GM12878 (cell line): ENCODE data around the gene MROH7.

Experiments
- ATF7 ChIP-seq: fragments of 450-650 bp; IDR thresholded peaks from 2 replicates; pipeline ENCODE4 v1.6.1; 2016; ENCODE audit warnings: low read depth, mild to moderate bottlenecking
- EZH2 ChIP-seq: IDR thresholded peaks from 2 replicates; pipeline ENCODE4 v1.6.1; 2012; ENCODE audit warnings: low read depth, mild to moderate bottlenecking, control low read depth, inconsistent platforms, low read length, borderline replicate concordance; ENCODE audit not compliant: control insufficient read depth
- HDAC6 ChIP-seq: fragments of 200-600 bp; sonication (generic); IDR thresholded peaks from one replicate; pipeline ENCODE4 v1.8.0; 2017; ENCODE audit warnings: antibody characterized with exemption; ENCODE audit not compliant: unreplicated experiment
- JUND ChIP-seq: IDR thresholded peaks from 2 replicates; pipeline ENCODE4 v1.6.1; 2012; ENCODE audit warnings: low read depth, mild to moderate bottlenecking, low read length, improper control_type of control experiment, moderate library complexity
- MXI1 ChIP-seq: fragments of 150-350 bp; IDR thresholded peaks from 2 replicates; pipeline ENCODE4 v1.6.1; 2011; ENCODE audit warnings: low read depth, mild to moderate bottlenecking, inconsistent platforms, low read length, improper control_type of control experiment
- RAD51 ChIP-seq: fragments of 450-650 bp; IDR thresholded peaks from 2 replicates; pipeline ENCODE4 v1.6.1; 2016; ENCODE audit warnings: moderate library complexity, mild to moderate bottlenecking, inconsistent platforms
- SREBF2 ChIP-seq: IDR thresholded peaks from 2 replicates; pipeline ENCODE4 v1.6.1; 2012; ENCODE audit warnings: mild to moderate bottlenecking, low read length
- STAT1 ChIP-seq: fragments of 450-650 bp; conservative IDR thresholded peaks from 2 replicates; pipeline ENCODE4 v1.6.1; 2014; ENCODE audit warnings: antibody characterized with exemption, mild to moderate bottlenecking
- TCF12 ChIP-seq: IDR thresholded peaks from 2 replicates; pipeline ENCODE4 v1.6.1; 2011; ENCODE audit warnings: low read depth, mild to moderate bottlenecking, low read length
- TCF3 ChIP-seq: IDR thresholded peaks from 2 replicates; pipeline ENCODE4 v1.6.1; 2012; ENCODE audit warnings: low read depth, mild to moderate bottlenecking, low read length, borderline replicate concordance; ENCODE audit not compliant: insufficient read depth
- TF ChIP-seq, protein P1 (sequence below): IDR thresholded peaks from 2 replicates; pipeline ENCODE4 v1.6.1; 2012; ENCODE audit warnings: low read length, inconsistent platforms
- TF ChIP-seq, protein P2 (sequence below): IDR thresholded peaks from 2 replicates; pipeline ENCODE4 v1.6.1; 2011; ENCODE audit warnings: low read depth, low read length, improper control_type of control experiment, borderline replicate concordance
- TF ChIP-seq, protein P3 (sequence below), 3 experiments: IDR thresholded peaks in 2 of 3; conservative IDR thresholded peaks in 1 of 3; 2 replicates each; pipeline ENCODE4 v1.5.1; 2011; ENCODE audit warnings: low read depth in 3 of 3, low read length in 3 of 3, mild to moderate bottlenecking in 3 of 3, control low read depth in 2 of 3, moderate library complexity in 2 of 3, inconsistent platforms in 1 of 3, mixed read lengths in 1 of 3; ENCODE audit not compliant: control insufficient read depth in 2 of 3, insufficient read depth in 1 of 3; ENCODE audit errors: extremely low read depth in 1 of 3
- TF ChIP-seq, protein P4 (sequence below): fragments of 450-650 bp; IDR thresholded peaks from 2 replicates; pipeline ENCODE4 v1.6.1; 2014; ENCODE audit warnings: mild to moderate bottlenecking

DNA sequence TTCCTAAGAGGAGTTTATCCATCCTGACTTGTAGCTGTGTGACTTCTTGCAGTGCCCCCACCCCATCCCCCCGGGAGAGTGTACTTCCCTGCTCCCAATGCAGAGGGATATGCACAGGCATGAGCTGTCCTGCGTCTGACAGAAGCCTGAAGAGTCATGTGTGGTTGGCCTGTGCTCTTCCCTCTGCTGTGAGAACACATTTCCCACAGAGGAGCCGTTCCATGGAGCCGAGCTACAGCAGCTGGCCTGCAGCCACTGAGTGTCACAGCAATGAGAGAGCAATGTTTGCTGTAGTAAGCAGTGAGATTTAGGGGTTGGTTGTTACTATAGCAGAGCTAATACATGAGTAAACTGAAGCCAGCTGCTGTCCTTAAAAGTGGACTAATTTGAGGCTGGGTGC lies 100.7 kb downstream of the MROH7 start:
- TF ChIP-seq, protein P1, sequence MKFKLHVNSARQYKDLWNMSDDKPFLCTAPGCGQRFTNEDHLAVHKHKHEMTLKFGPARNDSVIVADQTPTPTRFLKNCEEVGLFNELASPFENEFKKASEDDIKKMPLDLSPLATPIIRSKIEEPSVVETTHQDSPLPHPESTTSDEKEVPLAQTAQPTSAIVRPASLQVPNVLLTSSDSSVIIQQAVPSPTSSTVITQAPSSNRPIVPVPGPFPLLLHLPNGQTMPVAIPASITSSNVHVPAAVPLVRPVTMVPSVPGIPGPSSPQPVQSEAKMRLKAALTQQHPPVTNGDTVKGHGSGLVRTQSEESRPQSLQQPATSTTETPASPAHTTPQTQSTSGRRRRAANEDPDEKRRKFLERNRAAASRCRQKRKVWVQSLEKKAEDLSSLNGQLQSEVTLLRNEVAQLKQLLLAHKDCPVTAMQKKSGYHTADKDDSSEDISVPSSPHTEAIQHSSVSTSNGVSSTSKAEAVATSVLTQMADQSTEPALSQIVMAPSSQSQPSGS = no peak
- TF ChIP-seq STAT1 (no peak), TCF12 (no peak), HDAC6 (no peak), EZH2 (no peak), TCF3 (no peak), JUND (no peak), MXI1 (no peak), RAD51 (no peak), SREBF2 (no peak), ATF7 (no peak)
- TF ChIP-seq, protein P2, sequence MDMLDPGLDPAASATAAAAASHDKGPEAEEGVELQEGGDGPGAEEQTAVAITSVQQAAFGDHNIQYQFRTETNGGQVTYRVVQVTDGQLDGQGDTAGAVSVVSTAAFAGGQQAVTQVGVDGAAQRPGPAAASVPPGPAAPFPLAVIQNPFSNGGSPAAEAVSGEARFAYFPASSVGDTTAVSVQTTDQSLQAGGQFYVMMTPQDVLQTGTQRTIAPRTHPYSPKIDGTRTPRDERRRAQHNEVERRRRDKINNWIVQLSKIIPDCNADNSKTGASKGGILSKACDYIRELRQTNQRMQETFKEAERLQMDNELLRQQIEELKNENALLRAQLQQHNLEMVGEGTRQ = no peak
- TF ChIP-seq, protein P3, sequence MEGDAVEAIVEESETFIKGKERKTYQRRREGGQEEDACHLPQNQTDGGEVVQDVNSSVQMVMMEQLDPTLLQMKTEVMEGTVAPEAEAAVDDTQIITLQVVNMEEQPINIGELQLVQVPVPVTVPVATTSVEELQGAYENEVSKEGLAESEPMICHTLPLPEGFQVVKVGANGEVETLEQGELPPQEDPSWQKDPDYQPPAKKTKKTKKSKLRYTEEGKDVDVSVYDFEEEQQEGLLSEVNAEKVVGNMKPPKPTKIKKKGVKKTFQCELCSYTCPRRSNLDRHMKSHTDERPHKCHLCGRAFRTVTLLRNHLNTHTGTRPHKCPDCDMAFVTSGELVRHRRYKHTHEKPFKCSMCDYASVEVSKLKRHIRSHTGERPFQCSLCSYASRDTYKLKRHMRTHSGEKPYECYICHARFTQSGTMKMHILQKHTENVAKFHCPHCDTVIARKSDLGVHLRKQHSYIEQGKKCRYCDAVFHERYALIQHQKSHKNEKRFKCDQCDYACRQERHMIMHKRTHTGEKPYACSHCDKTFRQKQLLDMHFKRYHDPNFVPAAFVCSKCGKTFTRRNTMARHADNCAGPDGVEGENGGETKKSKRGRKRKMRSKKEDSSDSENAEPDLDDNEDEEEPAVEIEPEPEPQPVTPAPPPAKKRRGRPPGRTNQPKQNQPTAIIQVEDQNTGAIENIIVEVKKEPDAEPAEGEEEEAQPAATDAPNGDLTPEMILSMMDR (IDR thresholded peaks at IDR 0.05 in 2 of 3, conservative IDR thresholded peaks at IDR 0.05 in 1 of 3; ENCODE audit: control insufficient read depth in 2 of 3, extremely low read depth in 1 of 3, insufficient read depth in 1 of 3, low read depth in 3 of 3, low read length in 3 of 3) = no peak
- TF ChIP-seq, protein P4, sequence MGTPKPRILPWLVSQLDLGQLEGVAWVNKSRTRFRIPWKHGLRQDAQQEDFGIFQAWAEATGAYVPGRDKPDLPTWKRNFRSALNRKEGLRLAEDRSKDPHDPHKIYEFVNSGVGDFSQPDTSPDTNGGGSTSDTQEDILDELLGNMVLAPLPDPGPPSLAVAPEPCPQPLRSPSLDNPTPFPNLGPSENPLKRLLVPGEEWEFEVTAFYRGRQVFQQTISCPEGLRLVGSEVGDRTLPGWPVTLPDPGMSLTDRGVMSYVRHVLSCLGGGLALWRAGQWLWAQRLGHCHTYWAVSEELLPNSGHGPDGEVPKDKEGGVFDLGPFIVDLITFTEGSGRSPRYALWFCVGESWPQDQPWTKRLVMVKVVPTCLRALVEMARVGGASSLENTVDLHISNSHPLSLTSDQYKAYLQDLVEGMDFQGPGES = no peak
